Erythroblast (primary cell): ENCODE results near the gene PPT2.

ENCODE experiments used
- DNase-seq, 2 experiments: peaks; one replicate each; lab custom pipeline; 2025; lab: John Stamatoyannopoulos, UW
- GATA1 ChIP-seq: IDR thresholded peaks from 2 replicates; pipeline ENCODE4 v1.6.1; 2011; ENCODE audit warnings: low read depth, mild to moderate bottlenecking, control low read depth, low read length, moderate library complexity
- POLR2A ChIP-seq: IDR thresholded peaks from 2 replicates; pipeline ENCODE4 v1.6.1; 2011; ENCODE audit warnings: mild to moderate bottlenecking, low read length

The PPT2 gene, protein sequence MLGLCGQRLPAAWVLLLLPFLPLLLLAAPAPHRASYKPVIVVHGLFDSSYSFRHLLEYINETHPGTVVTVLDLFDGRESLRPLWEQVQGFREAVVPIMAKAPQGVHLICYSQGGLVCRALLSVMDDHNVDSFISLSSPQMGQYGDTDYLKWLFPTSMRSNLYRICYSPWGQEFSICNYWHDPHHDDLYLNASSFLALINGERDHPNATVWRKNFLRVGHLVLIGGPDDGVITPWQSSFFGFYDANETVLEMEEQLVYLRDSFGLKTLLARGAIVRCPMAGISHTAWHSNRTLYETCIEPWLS

DNA sequence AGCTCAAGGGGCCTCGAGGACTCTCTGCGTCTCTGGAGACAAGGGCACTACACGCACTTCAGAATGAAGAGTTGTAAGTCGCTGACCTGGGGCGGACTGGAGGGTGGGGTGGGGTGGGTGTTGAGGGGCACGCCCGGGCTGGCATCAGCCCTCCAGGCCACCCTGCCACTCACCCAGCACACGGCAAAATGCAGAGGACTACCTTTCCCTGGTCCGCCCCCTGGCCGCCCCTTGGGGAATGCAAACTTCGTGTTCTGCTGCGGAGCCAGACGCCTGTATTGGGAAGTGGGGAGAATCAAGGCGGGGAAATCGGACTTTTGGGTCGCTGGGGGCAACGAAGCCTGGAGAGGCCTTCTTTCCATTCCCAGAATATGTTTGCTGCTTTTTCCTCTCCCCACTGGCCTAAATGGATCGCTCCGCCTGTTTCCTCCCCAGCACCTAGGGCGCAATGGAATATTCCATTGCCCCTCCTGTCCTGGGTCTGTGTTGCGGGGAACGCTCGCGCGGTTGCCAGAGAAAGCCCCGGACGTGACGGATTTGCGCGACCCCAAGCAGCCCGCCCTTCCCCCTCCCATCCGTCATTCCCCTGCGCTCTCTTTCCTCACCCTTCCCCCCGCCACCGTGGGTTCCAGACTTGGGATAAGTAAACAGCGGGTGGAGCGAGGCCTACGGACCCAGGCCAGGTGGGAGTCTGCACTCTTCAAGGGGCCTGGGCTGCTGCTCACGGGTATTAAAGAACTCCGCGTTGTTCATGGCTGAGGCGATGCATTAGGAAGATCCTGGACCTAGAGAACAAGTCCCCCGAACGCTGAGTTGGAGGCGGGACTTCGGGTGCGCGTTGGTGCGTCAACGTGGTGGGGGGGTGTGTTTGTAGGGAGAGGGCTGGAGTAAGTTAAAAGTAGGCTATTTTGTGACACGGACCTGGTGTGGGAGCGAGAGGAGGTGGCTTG lies at the start of gene PPT2:
TSS of gene PPT2 (plus strand) at position 578 of the 950 bp plus-strand sequence. CDS start 454 bp downstream, outside the sequence.
- no peak for TF ChIP-seq GATA1
- peak; percentile 85 for TF ChIP-seq POLR2A
- peak; percentile 89 to 95 for DNase-seq

DNA sequence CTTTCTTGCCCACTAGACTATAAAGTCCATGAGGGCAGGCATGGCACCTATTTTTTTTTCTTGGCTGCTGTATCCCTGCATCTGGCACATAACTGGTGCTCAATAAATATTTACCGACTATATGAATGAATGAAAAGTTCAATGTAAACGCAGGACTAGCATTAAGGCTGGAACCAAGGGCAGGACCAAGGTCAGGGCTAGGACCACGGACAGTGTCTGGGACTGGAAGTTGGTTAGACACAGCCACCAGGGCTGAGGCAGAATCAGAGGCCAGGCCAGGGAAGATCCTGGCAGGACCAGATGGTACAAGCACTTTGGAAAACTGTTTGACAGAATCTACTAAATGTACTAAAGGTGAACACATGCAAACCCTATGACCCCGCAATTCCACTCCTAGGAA lies 48.5 kb upstream of the PPT2 start:
- DNase-seq = no peak
- no peak for TF ChIP-seq GATA1
- TF ChIP-seq POLR2A = no peak

DNA sequence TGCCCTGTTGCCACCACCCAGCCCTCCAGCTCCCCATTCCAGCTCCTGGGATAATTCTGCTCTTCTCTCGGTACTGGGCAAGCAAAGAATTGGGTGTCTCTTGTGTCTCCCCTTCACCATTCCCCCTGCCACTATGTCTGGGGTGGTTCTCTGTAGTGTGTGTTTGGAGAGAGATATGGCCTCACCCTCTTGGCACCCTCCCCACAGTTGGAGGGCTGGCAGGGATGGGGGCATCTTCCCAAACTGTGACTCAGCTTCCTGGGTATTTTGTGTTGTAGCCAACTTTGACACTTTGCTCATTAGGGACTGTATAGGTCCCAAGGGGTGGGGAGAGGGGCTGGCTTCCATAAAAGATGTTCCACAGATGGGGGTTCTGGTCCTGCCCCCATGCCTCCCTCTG lies 46.5 kb upstream of the PPT2 start:
- TF ChIP-seq POLR2A = peak; percentile 53
- no peak for TF ChIP-seq GATA1
- DNase-seq = peak; percentile 67 to 68

DNA sequence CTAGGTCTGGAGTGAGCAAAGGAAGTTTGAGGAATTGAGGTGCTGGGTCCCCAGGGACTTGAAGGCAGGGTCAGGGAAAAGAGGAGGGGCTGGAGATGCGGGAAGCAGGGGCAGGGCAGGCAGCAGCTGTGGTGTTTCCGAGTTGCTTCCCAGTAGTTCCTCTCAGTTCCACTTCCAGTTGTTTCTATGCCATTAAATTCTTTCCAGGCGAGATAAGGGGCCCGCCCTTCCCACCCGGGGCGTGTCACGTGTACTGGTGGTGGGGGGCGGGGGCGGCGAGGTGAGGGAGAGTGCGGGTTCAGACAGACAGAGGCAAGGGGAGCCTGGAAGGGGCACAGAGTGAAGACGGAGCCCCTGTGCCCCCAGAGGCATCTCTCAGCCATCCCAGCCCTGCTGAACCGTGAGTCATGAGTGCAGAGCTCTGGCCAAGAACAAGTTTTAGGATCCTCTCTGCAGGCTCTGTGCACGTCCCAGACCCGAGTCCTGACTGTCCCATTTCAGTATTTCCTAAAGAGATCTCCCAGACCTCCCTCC lies 45.8 kb upstream of the PPT2 start:
- TF ChIP-seq GATA1 (no peak), POLR2A (no peak)
- peak; percentile 38 to 53 for DNase-seq

DNA sequence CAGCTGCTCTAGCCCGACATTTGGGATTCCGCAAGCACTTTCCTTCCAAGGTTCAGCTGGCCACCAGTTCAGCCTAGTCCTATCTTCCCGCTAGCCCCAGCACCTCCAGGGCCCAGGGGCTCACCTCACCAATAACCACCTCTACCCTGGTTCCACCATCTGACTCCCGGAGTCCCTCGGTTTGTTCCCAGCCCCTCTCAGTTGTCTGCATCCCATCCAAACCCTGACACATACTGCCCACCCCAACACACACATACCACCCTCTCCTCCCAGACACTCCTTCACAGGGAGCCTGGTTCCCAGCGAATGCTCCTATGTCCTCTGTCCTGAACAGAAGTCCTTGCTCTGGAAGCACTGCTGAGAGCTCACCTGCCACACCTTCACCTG lies 45.2 kb upstream of the PPT2 start:
- no peak for TF ChIP-seq GATA1
- no peak for TF ChIP-seq POLR2A
- peak in 1 of 2 experiments; percentile 45 for DNase-seq

DNA sequence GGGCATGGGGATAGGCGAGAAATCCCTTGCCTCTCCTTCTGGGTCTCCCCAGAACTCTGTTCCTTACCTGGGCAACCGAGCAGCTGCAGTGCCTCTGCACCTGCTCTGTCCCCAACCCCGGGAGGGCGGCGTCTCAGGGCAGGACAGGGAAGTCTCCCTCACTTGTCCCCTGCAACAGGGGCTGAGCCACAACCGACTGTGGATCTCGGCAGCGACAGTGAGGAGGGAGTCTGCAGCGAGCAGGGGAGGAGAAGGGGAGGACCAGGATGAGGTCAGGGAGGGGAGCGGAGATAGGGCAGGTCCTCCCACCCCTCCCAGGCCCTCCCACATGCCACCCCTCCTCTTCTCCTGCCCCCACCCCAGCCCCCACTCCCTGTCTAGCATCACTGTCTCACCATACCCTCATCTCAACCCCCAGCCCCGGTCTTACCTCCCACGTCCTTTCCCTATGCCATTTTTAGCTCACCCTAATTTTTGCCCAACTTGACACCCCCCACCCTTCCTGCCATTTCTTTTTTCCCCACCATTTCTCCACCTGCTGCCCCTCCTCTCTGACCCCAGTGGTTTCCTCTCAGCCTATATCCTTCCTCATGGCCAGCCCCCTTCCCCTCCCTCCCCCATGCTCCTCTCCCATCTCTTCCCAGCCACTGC lies 44.7 kb upstream of the PPT2 start, which contains the start of gene TNXB:
TSS of gene TNXB (minus strand) at position 225 of the 651 bp plus-strand sequence. CDS start 11,140 bp downstream, outside the sequence.
- peak; percentile 28 to 47 for DNase-seq
- TF ChIP-seq POLR2A (peak; percentile 63), GATA1 (no peak)

DNA sequence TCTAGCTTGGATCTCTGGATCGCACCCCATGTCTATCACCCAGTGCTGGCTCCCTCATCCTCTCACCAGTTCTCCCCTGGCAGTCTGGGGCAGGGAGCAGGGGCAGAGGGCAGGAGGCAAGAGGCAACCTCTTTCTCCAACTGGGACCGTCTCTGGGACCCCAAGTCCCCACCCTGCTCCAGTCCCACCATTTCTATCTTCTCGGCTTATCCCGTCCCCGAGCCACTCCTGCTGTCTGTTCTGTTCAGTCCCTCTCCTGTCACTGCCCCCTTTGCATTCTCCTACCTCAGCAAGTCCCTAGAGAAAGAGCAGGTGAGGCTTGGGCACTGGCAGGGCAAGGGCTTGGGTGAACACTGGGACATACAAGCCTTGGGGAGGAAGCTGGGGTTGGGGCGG lies 44.2 kb upstream of the PPT2 start:
- DNase-seq = no peak
- TF ChIP-seq POLR2A (no peak), GATA1 (no peak)

DNA sequence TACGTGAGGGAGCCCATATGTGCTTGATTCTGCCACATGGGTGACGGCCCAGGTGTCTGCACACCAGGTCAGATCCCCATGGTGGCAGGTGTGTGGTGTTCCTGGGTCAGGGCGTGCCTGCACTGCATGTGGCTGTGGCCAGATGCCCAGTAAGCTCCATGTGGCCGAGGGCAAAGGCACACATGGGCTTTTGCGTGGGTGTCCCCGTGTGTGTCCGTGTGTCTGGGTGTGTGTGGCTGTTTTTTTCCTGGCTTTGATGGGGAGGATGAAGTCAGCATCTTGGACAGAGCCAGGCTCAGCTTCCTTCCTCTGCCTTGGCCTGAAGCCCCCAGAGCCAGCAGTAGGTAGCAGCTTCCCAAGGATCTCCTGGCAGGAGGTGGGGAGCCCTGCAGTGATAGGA lies 43.3 kb upstream of the PPT2 start:
- DNase-seq = no peak
- no peak for TF ChIP-seq GATA1
- TF ChIP-seq POLR2A = peak; percentile 59

DNA sequence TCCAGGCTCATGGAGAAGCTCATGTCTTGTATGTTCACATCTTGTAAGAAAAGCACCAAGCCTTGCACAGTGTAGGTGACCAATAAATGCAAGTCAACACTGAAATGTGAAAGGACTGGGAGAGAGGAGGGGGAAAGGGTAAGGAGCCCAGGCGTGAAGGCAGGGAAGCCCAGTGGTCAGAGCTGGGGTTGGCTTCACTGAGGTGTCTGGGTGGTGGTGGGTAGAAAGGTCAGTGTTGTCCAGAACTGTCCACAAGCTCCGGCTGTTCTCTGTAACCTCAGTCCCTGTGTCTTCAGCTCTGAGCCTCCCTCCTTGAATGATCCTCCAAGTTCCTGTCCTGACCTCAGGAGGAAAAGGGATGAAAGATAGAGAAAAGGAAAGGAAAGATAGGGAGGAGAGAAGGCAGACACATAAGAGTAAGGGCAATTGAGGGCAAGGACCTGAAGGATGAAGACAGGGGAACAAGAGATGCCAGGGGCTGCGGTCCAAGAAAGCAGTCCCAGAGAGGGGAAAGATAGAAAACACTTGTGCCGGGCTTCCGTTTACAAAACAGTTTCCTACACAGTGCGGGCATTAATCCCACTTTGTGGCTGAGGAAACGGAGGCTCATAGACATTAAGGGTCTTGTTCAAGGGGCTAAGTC lies 42.4 kb upstream of the PPT2 start:
- DNase-seq = no peak
- no peak for TF ChIP-seq POLR2A
- TF ChIP-seq GATA1 = no peak

DNA sequence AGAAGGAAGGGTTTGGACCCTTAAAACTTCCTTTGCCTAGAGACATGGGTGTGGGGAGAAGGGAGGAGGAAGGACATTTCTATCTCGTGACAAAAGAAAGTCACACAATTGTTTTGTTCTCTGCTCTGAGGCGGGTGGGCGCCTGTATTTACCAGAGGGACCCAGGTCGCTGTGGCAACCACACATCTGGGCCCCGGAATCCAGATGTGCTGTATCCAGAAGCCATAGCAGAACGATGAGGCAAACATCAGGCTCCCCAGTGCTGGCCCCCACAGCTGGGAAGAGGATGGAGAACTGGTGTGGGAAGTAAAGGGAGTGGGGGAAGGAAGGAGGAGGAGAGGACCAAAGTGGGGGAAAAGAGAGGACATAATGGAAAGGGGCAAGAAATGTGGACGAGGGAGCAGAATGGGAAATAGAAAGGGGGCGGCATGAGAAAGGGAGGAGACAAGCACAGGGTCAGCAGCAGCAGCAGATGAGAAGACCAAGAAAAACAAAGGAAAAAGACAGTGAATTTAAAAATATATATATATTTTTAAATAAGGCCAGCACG lies 41.4 kb upstream of the PPT2 start:
- no peak for DNase-seq
- TF ChIP-seq POLR2A (no peak), GATA1 (no peak)

DNA sequence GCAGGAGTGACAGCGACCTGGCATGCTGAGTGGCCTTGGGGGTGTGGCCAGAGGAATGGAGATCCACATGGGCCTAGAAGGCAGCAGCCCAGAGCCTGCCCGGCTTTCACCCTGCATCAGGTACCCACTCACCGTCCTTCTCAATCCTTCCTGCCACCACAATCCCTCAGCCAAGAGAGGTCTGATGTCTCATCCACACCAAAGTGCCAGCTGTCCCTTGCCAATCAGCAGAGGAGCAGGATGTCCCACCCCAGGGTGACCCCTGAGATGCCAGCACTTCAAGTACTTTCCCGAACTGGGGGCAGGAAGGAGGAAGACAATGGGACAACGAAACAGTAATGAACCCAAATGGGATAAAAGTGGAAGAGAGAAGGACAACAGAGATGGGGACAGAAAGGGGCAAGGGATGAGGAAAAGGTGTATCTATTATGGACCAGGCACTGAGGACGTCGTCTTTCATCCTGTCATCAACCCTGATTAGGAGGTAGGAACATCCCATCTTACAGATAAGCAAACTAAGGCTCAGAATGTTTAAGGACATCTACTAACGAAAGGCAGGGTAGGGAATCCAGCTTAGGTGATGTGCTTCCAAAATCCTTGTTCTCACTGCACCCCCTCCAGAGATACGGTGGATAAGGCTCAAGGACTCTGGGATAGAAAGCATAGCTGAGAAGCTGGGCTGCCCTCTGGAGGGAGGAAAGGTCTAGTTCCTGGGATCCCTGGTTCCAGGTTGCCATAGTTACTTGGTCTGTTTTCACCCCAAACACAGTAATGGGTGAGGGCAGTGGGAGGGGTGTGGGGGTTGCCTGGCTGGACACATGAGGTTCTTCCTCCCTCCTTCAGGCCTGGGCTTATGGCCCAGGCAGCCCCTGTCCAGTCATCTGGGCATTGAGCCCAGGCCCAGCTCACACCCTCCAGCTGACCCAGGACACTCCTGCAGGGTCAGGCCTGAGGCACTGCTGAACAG lies 40.3 kb upstream of the PPT2 start:
- peak; percentile 32 to 38 for DNase-seq
- no peak for TF ChIP-seq GATA1
- peak; percentile 29 for TF ChIP-seq POLR2A

DNA sequence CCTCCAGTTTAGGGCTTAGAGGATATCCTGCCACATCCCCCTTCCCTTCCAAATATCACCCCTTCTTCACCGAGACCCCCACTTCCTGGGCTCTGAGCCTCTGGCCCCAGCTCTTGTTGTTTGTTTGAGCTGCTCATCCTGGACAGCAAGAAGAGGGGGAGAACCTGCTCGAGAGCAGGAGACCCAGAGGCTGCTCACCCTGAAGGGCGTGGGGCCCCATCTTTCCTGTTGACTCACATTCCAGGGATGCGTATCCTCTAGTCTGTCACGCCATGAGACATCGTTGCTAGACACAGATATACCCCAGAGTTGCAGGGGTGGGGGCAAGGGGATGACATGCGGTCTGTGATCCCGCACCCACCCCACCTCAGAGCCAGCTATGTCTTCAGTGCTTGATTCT lies 39.1 kb upstream of the PPT2 start:
- no peak for DNase-seq
- TF ChIP-seq GATA1 (no peak), POLR2A (no peak)
